Panc1 (cell line): Measurements from ENCODE around the gene ELOB. TPM values are rescaled to one million over a fixed set of nuclear protein-coding genes. Genes with fewer than 3 reads are reported as not detected.

Source experiments
- ATAC-seq: fragments of 200-7000 bp; cut with Tn5 transposase; 2 replicates; pipeline ENCODE4 v1.9.1; 2020; ENCODE audit warnings: mild to moderate bottlenecking, moderate library complexity
- BruUV-seq: library from RNA; stranded (reverse); fragments of 400-500 nt; replicated peaks from 2 replicates; lab custom pipeline; 2021; lab: Mats Ljungman, UMichigan
- CTCF ChIA-PET: fragments of 300-600 bp; sonication (Branson Sonifier 250); formaldehyde crosslinking; loops from one replicate; lab custom pipeline; 2022; ENCODE audit warnings: antibody characterized with exemption; lab: Charles Lee
- POLR2A ChIA-PET: fragments of 300-600 bp; sonication (Branson Sonifier 250); formaldehyde crosslinking; loops from one replicate; lab custom pipeline; 2022; ENCODE audit warnings: antibody characterized with exemption; lab: Charles Lee
- DNase-seq: peaks from one replicate; pipeline ENCODE4 v3.0.0-alpha.2; 2010; ENCODE audit warnings: low read depth, low spot score
- H3K27ac ChIP-seq: 2 replicates; pipeline ENCODE4 v1.5.1; 2011; ENCODE audit warnings: mild to moderate bottlenecking, low read length, inconsistent platforms
- H3K27me3 ChIP-seq: fragments of 200-500 bp; sonication (Bioruptor generic); 2 replicates; pipeline ENCODE4 v1.6.0; 2014; ENCODE audit warnings: low read length, inconsistent platforms; ENCODE audit not compliant: control insufficient read depth, insufficient read depth
- H3K36me3 ChIP-seq: fragments of 200-500 bp; sonication (Bioruptor generic); 2 replicates; pipeline ENCODE4 v1.5.1; 2014; ENCODE audit warnings: inconsistent platforms, mild to moderate bottlenecking, low read length, moderate library complexity; ENCODE audit not compliant: control insufficient read depth, insufficient read depth
- H3K4me1 ChIP-seq: 2 replicates; pipeline ENCODE4 v1.5.1; 2011; ENCODE audit warnings: inconsistent platforms, mild to moderate bottlenecking, low read length, moderate library complexity; ENCODE audit not compliant: control insufficient read depth, insufficient read depth
- H3K4me3 ChIP-seq, 2 experiments: 2 replicates each; pipeline ENCODE4 v1.5.1; 2011 to 2012; ENCODE audit warnings: low read depth in 2 of 2, low read length in 2 of 2, mild to moderate bottlenecking in 2 of 2, inconsistent platforms in 1 of 2, moderate library complexity in 1 of 2
- H3K9me3 ChIP-seq: fragments of 200-500 bp; sonication (Bioruptor generic); 2 replicates; pipeline ENCODE4 v1.5.1; 2014; ENCODE audit warnings: low read depth, mild to moderate bottlenecking, inconsistent platforms, low read length, moderate library complexity; ENCODE audit not compliant: control insufficient read depth, insufficient read depth
- CTCF ChIP-seq: fragments of 450-650 bp; IDR thresholded peaks from 2 replicates; pipeline ENCODE4 v1.5.1; 2017; ENCODE audit warnings: mild to moderate bottlenecking
- POLR2AphosphoS5 ChIP-seq: IDR thresholded peaks from 2 replicates; pipeline ENCODE4 v1.6.1; 2012; ENCODE audit warnings: mild to moderate bottlenecking, low read depth, low read length, moderate library complexity
- REST ChIP-seq, 2 experiments: IDR thresholded peaks; 2 replicates each; pipeline ENCODE4 v1.6.1; 2011 to 2012; ENCODE audit warnings: low read depth in 2 of 2, control low read depth in 1 of 2, low read length in 1 of 2, mild to moderate bottlenecking in 1 of 2, moderate library complexity in 1 of 2; ENCODE audit not compliant: insufficient read depth in 1 of 2
- SIN3A ChIP-seq: IDR thresholded peaks from 2 replicates; pipeline ENCODE4 v1.6.1; 2012; ENCODE audit warnings: low read depth, mild to moderate bottlenecking, low read length, moderate library complexity, borderline replicate concordance; ENCODE audit not compliant: insufficient read depth
- TCF7L2 ChIP-seq: IDR thresholded peaks from 2 replicates; pipeline ENCODE4 v1.6.1; 2011; ENCODE audit warnings: mild to moderate bottlenecking, low read depth, low read length, inconsistent platforms
- in situ Hi-C: cut with HindIII; loops from 2 replicates; pipeline ENCODE4 v1.10.0; 2016; ENCODE audit warnings: low sequenced_read_pairs, low pct_unique_long_range_greater_than_20kb
- intact Hi-C: fragments of 100-400 bp; cut with micrococcal nuclease; formaldehyde crosslinking; loops from one replicate; pipeline ENCODE4 v1.10.0; 2022; ENCODE audit not compliant: unreplicated experiment
- total RNA-seq: library from RNA; stranded (reverse); gene quantifications from one replicate; pipeline ENCODE4 v1.2.1, GENCODE V29; 2021; ENCODE audit not compliant: unreplicated experiment

Gene ELOB
- total RNA-seq, 1 experiment from 2014 or later, result 642 TPM

- TF ChIP-seq SIN3A (no peak), POLR2AphosphoS5 (0 out of 2 replicates have a peak, but pooled peaks have one; percentile 22)
- Histone ChIP-seq H3K4me3 (no peak overlapping the region), H3K27ac (peak overlapping the region; percentile 99), H3K27me3 (no peaks in the 10 kb centered on the region), H3K4me1 (peaks cover 24% of the 10 kb centered on the region), H3K36me3 (peaks cover 6% of the 10 kb centered on the region; the same call in 1 of the 2 replicates), H3K9me3 (no peaks in the 10 kb centered on the region)
- ATAC-seq (no peak), DNase-seq (no peak)
- in situ Hi-C loops, result no loop called here
- CTCF ChIA-PET, result no interaction called here
- BruUV-seq, result no TSS peak
- intact Hi-C loops, result no loop called here
- POLR2A ChIA-PET, result interaction anchor here (0.6 kb wide), 2 partner anchors 18 to 89 kb away, joined by 4 to 10 read pairs; no protein-coding TSS in a partner anchor
Observed at GRCh38 chr16:2779151-2779920, 2.3 kb upstream of the ELOB start.

- CTCF ChIA-PET, result no interaction called here
- in situ Hi-C loops (no loop called here), intact Hi-C loops (no loop called here)
- Histone ChIP-seq H3K9me3 (no peaks in the 10 kb centered on the region), H3K27me3 (no peaks in the 10 kb centered on the region), H3K36me3 (peaks cover 7% of the 10 kb centered on the region; the same call in 1 of the 2 replicates), H3K4me3 (peak overlapping the region in 1 of 2 experiments; percentile 89; a peak in 1 of 4 replicates), H3K4me1 (peaks cover 27% of the 10 kb centered on the region), H3K27ac (peak overlapping the region; percentile 99)
- ATAC-seq (no peak), DNase-seq (no peak)
- POLR2A ChIA-PET, result interaction anchor here (0.6 kb wide), 1 partner anchor 90 kb away, joined by 4 read pairs; no protein-coding TSS in a partner anchor
- BruUV-seq, result no TSS peak
- TF ChIP-seq TCF7L2 (no peak), CTCF (no peak), REST (IDR thresholded peaks at IDR 0.05; ENCODE audit: insufficient read depth in 1 of 2, low read depth in 2 of 2, low read length in 1 of 2) (no peak), POLR2AphosphoS5 (no peak), SIN3A (no peak)
Observed at GRCh38 chr16:2778630-2778958, 1.5 kb upstream of the ELOB start.
